Measurements from ENCODE around the gene OR1F1. TPM values are rescaled to one million over a fixed set of nuclear protein-coding genes. Genes with fewer than 3 reads are reported as not detected.

OR1F1 gene
- total and polyA plus RNA-seq, 9 of the 15 experiments (the other 6 are each of a cell fraction or from before 2014, with no cell fraction given), result 0.15 to 0.61 (median 0.35) TPM; not detected in 3

DNA sequence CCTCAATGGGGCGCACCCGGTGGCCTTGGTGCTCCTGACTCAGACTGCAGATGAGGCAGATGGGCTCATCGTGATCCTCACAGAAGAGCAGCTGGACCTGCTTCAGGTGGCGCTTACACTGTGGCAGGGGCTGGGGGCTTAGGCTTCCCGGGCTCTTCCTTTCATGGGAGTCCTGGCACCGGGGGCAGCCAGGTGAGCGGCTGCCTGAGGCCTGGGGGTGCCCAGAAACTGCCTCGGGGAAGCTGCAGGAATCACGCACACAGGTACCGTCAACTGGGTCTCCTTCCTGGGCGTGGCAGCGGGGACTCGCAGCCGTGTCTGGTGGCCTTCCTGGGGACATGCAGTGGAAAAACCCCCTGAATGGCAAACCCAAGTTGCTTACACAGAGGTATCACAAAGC is 61.4 kb downstream of the OR1F1 start (continued):
- TF ChIP-seq, protein P1, sequence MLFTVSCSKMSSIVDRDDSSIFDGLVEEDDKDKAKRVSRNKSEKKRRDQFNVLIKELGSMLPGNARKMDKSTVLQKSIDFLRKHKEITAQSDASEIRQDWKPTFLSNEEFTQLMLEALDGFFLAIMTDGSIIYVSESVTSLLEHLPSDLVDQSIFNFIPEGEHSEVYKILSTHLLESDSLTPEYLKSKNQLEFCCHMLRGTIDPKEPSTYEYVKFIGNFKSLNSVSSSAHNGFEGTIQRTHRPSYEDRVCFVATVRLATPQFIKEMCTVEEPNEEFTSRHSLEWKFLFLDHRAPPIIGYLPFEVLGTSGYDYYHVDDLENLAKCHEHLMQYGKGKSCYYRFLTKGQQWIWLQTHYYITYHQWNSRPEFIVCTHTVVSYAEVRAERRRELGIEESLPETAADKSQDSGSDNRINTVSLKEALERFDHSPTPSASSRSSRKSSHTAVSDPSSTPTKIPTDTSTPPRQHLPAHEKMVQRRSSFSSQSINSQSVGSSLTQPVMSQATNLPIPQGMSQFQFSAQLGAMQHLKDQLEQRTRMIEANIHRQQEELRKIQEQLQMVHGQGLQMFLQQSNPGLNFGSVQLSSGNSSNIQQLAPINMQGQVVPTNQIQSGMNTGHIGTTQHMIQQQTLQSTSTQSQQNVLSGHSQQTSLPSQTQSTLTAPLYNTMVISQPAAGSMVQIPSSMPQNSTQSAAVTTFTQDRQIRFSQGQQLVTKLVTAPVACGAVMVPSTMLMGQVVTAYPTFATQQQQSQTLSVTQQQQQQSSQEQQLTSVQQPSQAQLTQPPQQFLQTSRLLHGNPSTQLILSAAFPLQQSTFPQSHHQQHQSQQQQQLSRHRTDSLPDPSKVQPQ (CRISPR knock-in tag; IDR thresholded peaks at IDR 0.05; ENCODE audit: borderline replicate concordance), result no peak

- no peak overlapping the region for H2AFZ ChIP-seq (ENCODE audit: low read depth, low read length)
- intact Hi-C loops (cut with micrococcal nuclease) (no loop called here), in situ Hi-C loops (cut with MboI) (no loop called here)
- H3K27ac ChIP-seq (ENCODE audit: extremely low read depth, low read depth, low read length), result no peak overlapping the region
- no peak for DNase-seq (ENCODE audit: extremely low read depth in 1 of 4, low spot score in 3 of 4)
- WGBS (ENCODE audit: insufficient coverage, low coverage, missing lambda C conversion rate), result 2% methylated on average over 3 of the region's 4 CpGs
- H3K79me2 ChIP-seq (ENCODE audit: control insufficient read depth, insufficient read depth, low read length), result no peaks in the 10 kb centered on the region
- no peak overlapping the region for H3K9ac ChIP-seq (ENCODE audit: insufficient read depth in 1 of 2, low read depth in 2 of 2, low read length in 2 of 2)
- no peaks in the 10 kb centered on the region for H3K9me1 ChIP-seq (ENCODE audit: control insufficient read depth, insufficient read depth, low read length)
- no peaks in the 10 kb centered on the region for H3K9me3 ChIP-seq (replicated peaks; ENCODE audit: control insufficient read depth, insufficient read depth, low read depth, low read length)
- no peak overlapping the region for H3K4me2 ChIP-seq (ENCODE audit: insufficient read depth, low read length)
- no peak overlapping the region for H3K4me3 ChIP-seq
- FAIRE-seq, result no peak
- CTCF ChIA-PET (ENCODE audit: low intra/inter-chr PET ratio), result no interaction called here
- H3K4me1 ChIP-seq (replicated peaks in 1 of 2; ENCODE audit: control insufficient read depth in 2 of 2, insufficient read depth in 2 of 2, low read length in 2 of 2), result peaks cover 0 to 13% of the 10 kb centered on the region in 2 experiments; a peak in 1 of 5 replicates
- no peaks in the 10 kb centered on the region for H4K20me1 ChIP-seq (replicated peaks; ENCODE audit: control insufficient read depth, insufficient read depth, low read length)
- POLR2A ChIA-PET, result interaction anchor here (2.1 kb wide), 1 partner anchor 11 kb away, joined by 12 read pairs; no protein-coding TSS in a partner anchor
- peaks cover 26 to 66% of the 10 kb centered on the region in 2 experiments for H3K27me3 ChIP-seq (ENCODE audit: control insufficient read depth in 2 of 2, insufficient read depth in 2 of 2, low read length in 2 of 2)
- H3K36me3 ChIP-seq (ENCODE audit: control insufficient read depth, insufficient read depth, low read length), result no peaks in the 10 kb centered on the region
- ATAC-seq, result no peak
- no TSS peak for BruUV-seq (replicated peaks)
- TF ChIP-seq ZNF398 (CRISPR knock-in tag; IDR thresholded peaks at IDR 0.05), result no peak
- no peak for TF ChIP-seq ZHX1 (conservative IDR thresholded peaks at IDR 0.05; ENCODE audit: low read length)
- no peak for TF ChIP-seq HSF4 (CRISPR knock-in tag; IDR thresholded peaks at IDR 0.05; ENCODE audit: borderline replicate concordance)
- TF ChIP-seq PURB (CRISPR knock-in tag; IDR thresholded peaks at IDR 0.05; ENCODE audit: low read depth), result no peak
- TF ChIP-seq SREBF1 (IDR thresholded peaks at IDR 0.05; ENCODE audit: borderline replicate concordance, low read depth, low read length), result no peak
- TF ChIP-seq PRDM10 (IDR thresholded peaks at IDR 0.05; ENCODE audit: partially characterized antibody), result peak; percentile 23
- TF ChIP-seq NR2C2 (CRISPR knock-in tag; IDR thresholded peaks at IDR 0.05), result no peak
- no peak for TF ChIP-seq NR2C2 (tag; IDR thresholded peaks at IDR 0.05)
These were observed 65.0 kb downstream of the OR1F1 start for GRCh38 chr16:3252967-3253366.
